HG02678 (cell line): ENCODE results near the gene MYLK4.

Experiments
- ATAC-seq: cut with Tn5 transposase; IDR thresholded peaks from one replicate; pipeline ENCODE4 v1.9.1; 2021; ENCODE audit warnings: mild to moderate bottlenecking, moderate library complexity; ENCODE audit not compliant: unreplicated experiment

The MYLK4 gene

DNA sequence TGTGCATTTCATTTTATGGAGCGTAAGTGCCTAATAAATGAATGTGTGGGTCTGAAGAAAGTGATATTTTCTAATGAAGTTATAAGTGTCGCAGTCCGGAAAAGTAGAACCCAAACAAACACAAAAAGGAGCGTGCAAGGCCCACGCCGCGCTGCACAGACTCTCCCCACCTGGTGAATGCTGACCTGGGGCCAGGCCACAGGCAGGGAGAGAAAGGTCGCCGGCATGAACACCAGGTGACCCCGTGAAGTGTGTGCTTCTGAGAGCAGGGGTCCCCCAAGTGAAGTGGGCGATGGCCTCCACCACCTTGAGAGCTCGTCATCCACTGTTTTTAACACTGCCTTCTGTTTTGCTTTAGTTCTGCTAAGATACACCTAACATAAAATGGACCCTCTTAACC, 114.8 kb downstream of the MYLK4 start:
- no peak for ATAC-seq

DNA sequence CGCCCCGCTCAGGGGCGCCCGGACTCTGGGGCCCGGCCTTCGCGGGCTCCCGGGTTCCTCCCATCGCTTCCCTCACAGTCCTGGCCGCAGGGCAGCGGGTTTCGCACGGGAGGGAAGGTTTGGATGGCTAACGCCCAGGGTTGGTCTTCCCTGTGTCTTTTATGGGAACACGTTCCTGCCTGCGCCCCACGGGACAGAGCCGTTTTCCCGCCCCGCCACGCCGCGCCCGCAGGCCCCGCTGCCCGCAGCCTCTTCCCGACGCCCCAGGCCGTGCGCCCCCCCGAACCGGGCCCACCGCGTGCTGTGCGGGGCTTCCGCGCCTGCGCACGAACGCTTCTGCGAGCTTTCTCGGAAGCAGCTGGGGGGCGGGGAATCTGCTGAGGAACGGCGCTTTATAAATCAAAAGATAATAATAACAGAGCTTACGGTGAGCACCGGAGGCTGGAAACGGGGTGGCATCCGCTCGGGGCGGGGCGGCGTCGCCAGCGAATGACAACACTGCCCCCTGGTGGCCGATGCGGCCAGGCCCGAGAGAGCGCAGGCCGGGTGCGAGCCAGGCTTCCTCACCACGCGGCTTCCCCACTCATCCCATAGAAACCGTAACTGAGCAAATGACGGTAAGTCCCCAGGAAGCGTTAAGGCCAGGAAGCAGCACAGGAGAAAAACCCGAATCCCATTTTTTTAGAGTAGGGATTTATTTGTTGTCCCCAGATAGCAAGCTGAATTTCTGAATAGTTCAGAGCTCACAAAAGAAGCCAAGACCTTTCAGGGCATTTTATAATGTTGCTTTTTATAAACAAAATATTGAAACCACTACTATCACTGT, 116.4 kb downstream of the MYLK4 start:
- ATAC-seq, result peak; percentile 82

GRCh38 chr6:2633736-2634135, 117.0 kb downstream of the MYLK4 start:
- ATAC-seq, result no peak

- no peak for ATAC-seq
Measured at GRCh38 chr6:2632976-2633584, 117.6 kb downstream of the MYLK4 start.

DNA sequence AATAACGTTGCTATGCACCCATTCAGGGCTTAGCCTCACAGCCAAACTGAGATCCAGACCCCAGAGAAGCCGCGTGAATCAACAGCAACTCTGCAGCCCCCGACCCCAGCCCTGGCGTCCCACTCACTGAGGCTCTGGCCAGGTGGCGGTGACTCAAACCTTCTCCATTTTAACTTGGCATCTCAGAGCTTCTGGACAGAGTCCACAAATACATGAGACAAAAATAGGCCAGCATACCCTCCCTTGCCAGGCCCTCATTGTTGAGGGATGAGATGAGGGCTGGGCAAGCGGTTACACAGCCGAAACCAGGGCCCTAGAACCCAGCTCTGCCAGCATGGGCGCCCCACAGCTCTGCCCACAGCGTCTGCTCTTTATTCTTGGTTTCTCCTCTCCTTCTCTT, 118.4 kb downstream of the MYLK4 start:
- ATAC-seq, result no peak

DNA sequence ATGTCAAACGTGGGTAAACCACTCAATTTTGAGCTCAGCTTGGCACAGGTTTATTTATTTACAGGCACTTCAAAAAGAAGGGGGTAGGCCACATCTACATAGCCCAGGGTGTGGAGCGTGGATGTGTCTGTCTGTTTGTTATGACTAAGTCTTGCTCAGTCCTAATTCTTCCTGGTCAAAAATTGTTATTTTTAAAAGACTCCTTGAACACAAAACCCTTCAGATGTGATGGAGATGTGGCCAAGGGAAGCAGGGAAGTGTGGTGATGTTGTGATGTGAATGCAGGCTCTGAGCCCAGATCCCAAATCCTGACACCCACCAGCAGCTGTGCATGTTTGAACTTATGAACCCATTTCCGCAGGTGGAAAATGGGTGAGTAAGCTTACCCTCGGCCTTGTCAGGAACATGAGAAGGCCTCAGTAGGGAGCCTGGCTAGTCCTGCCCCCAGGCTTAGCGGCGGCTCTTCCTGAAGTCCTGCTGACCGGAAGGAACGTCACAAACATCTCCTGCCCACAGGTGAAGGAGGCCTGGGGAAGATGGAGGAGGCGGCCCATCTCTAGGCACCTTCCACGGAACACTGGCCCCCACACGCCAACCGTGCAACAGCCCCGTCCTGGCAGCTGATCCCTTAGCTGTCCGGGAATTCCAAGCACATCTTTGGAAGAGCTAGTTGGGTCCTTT, 119.7 kb downstream of the MYLK4 start:
- ATAC-seq, result no peak

DNA sequence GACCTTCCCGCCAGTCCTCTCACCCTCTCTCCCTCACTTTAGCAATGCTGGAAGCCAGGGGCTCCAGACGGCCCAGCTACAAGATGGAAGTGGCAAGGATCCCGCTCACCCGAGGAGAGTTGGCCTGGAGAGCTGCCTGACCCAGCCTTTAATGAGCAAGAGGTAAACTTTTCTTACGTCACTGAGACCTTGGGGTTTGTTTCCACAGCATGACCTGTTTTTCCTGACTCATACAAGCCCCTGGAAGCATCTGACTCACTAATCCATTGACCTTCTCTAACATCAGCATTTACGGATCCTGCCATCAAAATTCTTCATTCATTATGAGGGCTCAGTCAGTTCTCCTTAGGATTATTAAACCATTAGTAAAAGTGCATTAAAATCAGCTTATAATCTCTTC, 120.4 kb downstream of the MYLK4 start:
- ATAC-seq, result no peak

DNA sequence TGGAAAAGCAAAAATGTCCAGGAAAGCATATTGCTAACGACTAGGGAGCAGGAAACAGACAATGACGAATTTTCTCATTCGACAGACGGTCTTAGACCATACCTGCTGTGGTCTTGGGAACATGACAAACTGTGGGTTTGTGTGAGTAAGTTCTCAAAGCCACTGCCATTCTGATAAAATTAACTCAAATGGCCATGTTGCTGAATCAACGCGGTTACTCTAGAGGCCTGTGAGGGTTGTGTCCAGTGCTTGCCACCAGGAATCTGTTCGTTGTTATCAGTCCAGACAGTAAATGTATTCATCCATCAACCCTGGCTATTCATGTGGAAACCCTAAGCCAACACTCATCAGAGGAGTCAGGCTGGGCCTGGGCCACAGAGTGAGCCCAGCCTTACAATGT, 124.3 kb downstream of the MYLK4 start:
- ATAC-seq, result no peak

DNA sequence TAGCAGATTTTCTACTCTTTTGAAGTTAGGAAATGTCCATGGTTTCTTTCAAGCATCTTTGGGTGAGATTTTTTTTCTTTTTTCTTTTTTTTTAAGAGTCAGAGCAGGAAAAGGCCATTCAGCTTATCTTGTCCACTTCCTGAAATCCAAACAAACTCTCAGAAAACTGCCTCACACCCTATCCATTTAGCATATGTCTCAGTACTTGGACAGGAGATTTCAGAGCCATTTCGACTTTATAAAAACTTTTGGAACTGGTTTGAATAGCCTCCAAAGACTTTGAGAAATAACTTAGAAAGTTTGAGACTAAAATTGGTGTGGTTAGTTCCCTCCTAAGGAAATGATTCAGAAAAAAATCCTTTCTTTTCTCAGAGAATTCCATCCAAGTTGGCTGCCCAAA, 125.1 kb downstream of the MYLK4 start:
- no peak for ATAC-seq

DNA sequence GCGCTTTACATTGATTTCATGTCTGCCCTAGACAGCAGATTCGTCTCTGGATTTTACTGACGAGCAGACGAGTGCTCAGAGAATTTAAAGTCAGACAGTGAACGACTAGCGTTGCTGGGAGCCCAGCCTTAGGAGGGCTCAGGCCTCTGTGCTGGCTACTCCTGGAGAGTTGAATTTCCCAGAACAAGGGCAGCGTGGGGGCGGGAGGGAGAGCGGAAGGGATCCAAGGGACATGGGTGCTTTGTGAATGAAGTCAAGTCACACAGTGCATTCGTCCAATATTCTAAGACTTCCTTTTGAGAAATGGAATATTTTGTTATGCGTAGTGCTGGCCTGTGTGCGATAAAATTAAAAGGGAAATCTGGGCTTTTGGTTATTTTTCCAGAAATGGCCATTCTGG, 126.5 kb downstream of the MYLK4 start:
- no peak for ATAC-seq

DNA sequence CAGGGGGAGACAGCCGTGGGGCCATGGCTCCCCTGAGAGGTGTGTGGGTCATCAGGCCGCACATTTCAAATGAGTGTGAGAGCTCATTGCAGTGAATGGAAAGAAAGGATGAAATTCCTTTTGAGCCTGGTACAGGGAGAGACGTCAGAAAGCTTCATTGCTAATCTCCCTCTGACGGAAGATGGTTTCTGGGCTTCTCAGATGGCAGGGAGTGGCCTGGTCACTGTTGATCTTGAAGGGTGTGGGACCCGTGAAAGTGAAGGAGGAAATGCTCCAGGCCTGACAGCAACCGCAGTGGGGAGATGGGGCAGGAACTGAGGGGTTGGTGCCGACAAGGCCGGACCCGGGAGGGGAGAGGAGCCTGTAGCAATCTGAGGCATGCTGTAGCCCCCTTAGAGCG, 127.4 kb downstream of the MYLK4 start:
- ATAC-seq, result no peak

GRCh38 chr6:2622671-2623070, 128.1 kb downstream of the MYLK4 start:
- ATAC-seq, result no peak

DNA sequence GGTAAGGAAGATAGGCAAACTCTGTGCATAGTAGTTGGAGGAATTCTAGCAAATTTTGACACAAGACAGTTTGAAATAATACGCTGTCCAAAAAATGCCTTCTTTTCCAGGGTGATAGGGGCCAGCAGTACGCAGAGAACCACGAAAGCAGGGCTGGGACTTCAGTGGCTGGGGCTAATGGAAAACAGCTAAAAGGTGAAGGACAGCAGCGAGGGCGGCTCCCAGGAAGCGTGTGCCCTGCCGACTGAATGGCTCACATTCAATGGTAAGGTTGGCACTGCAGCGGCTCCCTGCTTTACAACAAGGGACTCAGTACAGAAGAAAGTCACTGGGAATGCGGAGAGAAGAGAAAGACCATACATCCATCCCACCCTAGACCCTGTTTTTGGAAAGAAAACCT, 131.1 kb downstream of the MYLK4 start:
- no peak for ATAC-seq

DNA sequence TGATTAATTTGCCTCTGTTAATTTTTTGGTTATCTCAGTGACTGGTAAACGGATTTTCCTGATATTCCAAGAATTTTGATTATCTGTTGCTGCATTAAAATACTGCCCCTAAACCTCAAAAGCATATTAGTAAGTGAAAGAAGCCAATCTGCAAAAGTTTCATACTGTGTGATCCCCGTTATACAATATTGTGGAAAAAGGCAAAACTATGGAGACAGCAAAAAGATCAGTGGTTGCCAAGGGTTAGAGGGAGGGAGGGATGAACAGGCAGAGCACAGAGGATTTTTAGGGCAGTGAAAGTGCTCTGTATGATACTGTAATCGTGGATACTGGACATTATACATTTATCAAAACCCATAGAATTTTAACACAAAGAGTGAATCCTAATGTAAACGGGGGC, 133.0 kb downstream of the MYLK4 start:
- no peak for ATAC-seq

DNA sequence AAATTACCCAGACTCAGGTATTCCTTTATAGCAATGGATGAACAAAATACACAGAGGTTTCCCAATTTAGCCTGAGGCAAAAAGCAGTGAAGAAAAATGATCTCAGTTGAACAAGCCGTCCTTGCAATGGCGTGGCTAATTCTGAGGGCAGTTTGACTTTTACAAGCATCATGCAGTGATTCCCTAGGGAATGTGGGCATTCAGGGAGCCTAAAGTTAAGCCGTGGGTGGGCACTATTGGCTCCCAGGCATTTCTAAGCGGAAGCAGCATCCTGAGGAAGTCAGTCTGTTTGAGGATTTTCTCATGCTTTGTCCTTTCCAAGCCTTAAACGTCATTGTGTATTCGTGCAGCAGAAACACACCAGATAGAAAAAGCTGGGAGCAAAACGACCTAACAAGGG, 133.9 kb downstream of the MYLK4 start:
- ATAC-seq, result no peak

DNA sequence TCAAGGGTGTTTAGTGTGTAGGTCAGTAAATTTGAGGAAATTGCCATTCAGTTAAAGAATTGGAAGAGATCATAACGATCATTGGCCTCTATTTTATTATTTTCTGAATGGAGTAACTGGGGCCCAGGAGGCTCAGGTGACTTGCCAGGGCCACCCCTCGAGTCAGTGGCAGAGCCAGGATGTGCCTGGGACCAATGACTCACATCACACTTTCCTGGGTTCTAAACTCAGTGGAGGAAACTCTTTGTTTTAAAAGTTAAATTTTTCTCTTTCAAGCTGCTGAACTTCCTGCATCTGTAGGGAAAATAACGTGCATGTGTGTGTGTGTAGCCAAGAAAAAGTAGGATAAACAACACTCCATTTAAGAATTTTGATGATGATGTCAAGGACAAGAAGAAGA, 135.5 kb downstream of the MYLK4 start:
- no peak for ATAC-seq

- no peak for ATAC-seq
Measured at GRCh38 chr6:2614846-2615245, 135.9 kb downstream of the MYLK4 start.

GRCh38 chr6:2614155-2614554, 136.6 kb downstream of the MYLK4 start:
- ATAC-seq, result no peak
